ENCODE results near the gene BLMH. TPM values are rescaled to one million over a fixed set of nuclear protein-coding genes. Genes with fewer than 3 reads are reported as not detected.

The BLMH gene
- total and polyA plus RNA-seq, 10 of the 15 experiments (the other 5 are each of a cell fraction or from before 2014, with no cell fraction given) = 16.1 to 63.9 (median 54.0) TPM

GRCh38 chr17:30254150-30254549 is 37.6 kb downstream of the BLMH start:
- RAD21 ChIA-PET (ENCODE audit: unreplicated experiment) = interaction anchor here (0.6 to 0.7 kb wide), 2 partner anchors 130 to 149 kb away, joined by 3 read pairs; no protein-coding TSS in a partner anchor
- FAIRE-seq (no peak), DNase-seq (ENCODE audit: low read depth, low spot score) (no peak), ATAC-seq (no peak)
- H2AFZ ChIP-seq (ENCODE audit: control insufficient read depth, low read depth, low read length) = no peak overlapping the region
- POLR2A ChIA-PET = interaction anchor here (1.1 kb wide), 1 partner anchor 31 kb away, joined by 3 read pairs; no protein-coding TSS in a partner anchor
- no peaks in the 10 kb centered on the region for H3K27me3 ChIP-seq (replicated peaks in 1 of 2; ENCODE audit: control insufficient read depth in 2 of 2, insufficient read depth in 2 of 2, low read length in 1 of 2)
- BruUV-seq (replicated peaks) = no TSS peak
- CTCF ChIA-PET = interaction anchor here (0.7 to 2.6 kb wide), 5 partner anchors 79 to 149 kb away, joined by 3 to 7 read pairs (median 4); partner anchors contain the start of gene TMIGD1
- H3K36me3 ChIP-seq (ENCODE audit: control insufficient read depth in 2 of 2, insufficient read depth in 2 of 2, low read length in 1 of 2) = peaks cover 8% of the 10 kb centered on the region in 2 experiments; a peak in 3 of 4 replicates
- no peaks in the 10 kb centered on the region for H3K9me3 ChIP-seq (replicated peaks; ENCODE audit: control insufficient read depth, insufficient read depth, low read length)
- H3K4me3 ChIP-seq = no peak overlapping the region
- H3K27ac ChIP-seq (ENCODE audit: control insufficient read depth, insufficient read depth) = no peak overlapping the region
- in situ Hi-C loops (cut with MboI) (no loop called here), intact Hi-C loops (cut with micrococcal nuclease; ENCODE audit: unreplicated experiment) (no loop called here)
- SMC1A ChIA-PET (ENCODE audit: uncharacterized antibody, unreplicated experiment) = interaction anchor here (1.0 to 1.7 kb wide), 3 partner anchors 82 to 149 kb away, joined by 3 to 4 read pairs (median 4); no protein-coding TSS in a partner anchor
- WGBS (ENCODE audit: insufficient coverage, insufficient replicate concordance, low lambda C conversion rate, missing lambda C conversion rate) = 100% methylated on average over 1 of the region's 1 CpG
- H3K4me2 ChIP-seq (ENCODE audit: control insufficient read depth, insufficient read depth) = no peak overlapping the region
- H3K9ac ChIP-seq (ENCODE audit: control insufficient read depth, insufficient read depth, low read length) = no peak overlapping the region
- H3K4me1 ChIP-seq (ENCODE audit: control insufficient read depth, insufficient read depth, low read length) = no peaks in the 10 kb centered on the region
- H3K79me2 ChIP-seq (ENCODE audit: control insufficient read depth, insufficient read depth, low read length) = no peaks in the 10 kb centered on the region
- no peaks in the 10 kb centered on the region for H4K20me1 ChIP-seq (ENCODE audit: control insufficient read depth, insufficient read depth)
- TF ChIP-seq IKZF2 (IDR thresholded peaks at IDR 0.05) = no peak
- no peak for TF ChIP-seq STAT1 (conservative IDR thresholded peaks at IDR 0.05)
- no peak for TF ChIP-seq RB1 (IDR thresholded peaks at IDR 0.05; ENCODE audit: borderline replicate concordance)
- TF ChIP-seq MTA2 (IDR thresholded peaks at IDR 0.05; ENCODE audit: low read depth) = no peak
- TF ChIP-seq PRDM15 (CRISPR knock-in tag; IDR thresholded peaks at IDR 0.05) = no peak
- TF ChIP-seq IRF5 (IDR thresholded peaks at IDR 0.05; ENCODE audit: borderline replicate concordance) = no peak
- TF ChIP-seq, protein P1, sequence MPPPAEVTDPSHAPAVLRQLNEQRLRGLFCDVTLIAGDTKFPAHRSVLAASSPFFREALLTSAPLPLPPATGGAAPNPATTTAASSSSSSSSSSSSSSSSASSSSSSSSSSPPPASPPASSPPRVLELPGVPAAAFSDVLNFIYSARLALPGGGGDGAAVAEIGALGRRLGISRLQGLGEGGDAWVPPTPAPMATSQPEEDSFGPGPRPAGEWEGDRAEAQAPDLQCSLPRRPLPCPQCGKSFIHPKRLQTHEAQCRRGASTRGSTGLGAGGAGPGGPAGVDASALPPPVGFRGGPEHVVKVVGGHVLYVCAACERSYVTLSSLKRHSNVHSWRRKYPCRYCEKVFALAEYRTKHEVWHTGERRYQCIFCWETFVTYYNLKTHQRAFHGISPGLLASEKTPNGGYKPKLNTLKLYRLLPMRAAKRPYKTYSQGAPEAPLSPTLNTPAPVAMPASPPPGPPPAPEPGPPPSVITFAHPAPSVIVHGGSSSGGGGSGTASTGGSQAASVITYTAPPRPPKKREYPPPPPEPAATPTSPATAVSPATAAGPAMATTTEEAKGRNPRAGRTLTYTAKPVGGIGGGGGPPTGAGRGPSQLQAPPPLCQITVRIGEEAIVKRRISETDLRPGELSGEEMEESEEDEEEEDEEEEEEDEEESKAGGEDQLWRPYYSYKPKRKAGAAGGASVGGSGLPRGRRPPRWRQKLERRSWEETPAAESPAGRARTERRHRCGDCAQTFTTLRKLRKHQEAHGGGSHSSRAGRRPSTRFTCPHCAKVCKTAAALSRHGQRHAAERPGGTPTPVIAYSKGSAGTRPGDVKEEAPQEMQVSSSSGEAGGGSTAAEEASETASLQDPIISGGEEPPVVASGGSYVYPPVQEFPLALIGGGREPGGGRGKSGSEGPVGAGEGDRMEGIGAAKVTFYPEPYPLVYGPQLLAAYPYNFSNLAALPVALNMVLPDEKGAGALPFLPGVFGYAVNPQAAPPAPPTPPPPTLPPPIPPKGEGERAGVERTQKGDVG (CRISPR knock-in tag; IDR thresholded peaks at IDR 0.05) = no peak
- TF ChIP-seq, protein P2, sequence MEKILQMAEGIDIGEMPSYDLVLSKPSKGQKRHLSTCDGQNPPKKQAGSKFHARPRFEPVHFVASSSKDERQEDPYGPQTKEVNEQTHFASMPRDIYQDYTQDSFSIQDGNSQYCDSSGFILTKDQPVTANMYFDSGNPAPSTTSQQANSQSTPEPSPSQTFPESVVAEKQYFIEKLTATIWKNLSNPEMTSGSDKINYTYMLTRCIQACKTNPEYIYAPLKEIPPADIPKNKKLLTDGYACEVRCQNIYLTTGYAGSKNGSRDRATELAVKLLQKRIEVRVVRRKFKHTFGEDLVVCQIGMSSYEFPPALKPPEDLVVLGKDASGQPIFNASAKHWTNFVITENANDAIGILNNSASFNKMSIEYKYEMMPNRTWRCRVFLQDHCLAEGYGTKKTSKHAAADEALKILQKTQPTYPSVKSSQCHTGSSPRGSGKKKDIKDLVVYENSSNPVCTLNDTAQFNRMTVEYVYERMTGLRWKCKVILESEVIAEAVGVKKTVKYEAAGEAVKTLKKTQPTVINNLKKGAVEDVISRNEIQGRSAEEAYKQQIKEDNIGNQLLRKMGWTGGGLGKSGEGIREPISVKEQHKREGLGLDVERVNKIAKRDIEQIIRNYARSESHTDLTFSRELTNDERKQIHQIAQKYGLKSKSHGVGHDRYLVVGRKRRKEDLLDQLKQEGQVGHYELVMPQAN (conservative IDR thresholded peaks at IDR 0.05) = no peak
- no peak for TF ChIP-seq GATAD2B (conservative IDR thresholded peaks at IDR 0.05; ENCODE audit: low read depth)
- no peak for TF ChIP-seq TCF12 (IDR thresholded peaks at IDR 0.05; ENCODE audit: low read depth, low read length)
- no peak for TF ChIP-seq NR2C1 (IDR thresholded peaks at IDR 0.05)
- no peak for TF ChIP-seq SIX5 (IDR thresholded peaks at IDR 0.05; ENCODE audit: low read depth, low read length, severe bottlenecking)
- no peak for TF ChIP-seq ZNF217 (IDR thresholded peaks at IDR 0.05)

Data from GM12878 (cell line).